Stimulated activated naive B cell treated with anti-CD40 and anti-IgM and Interleukin-4, amounts not matched to agents 10 μg/mL and 1 μg/mL and 100 μg/mL, for 72 hours (primary cell): Measurements from ENCODE around the gene ESYT2.

Source experiments
- ATAC-seq, 2 donors: fragments of 150-1000 bp; cut with Tn5 transposase; replicated peaks; 2 replicates each; pipeline ENCODE4 v1.10.0; 2021; ENCODE audit warnings: moderate library complexity in 1 of 2
- DNase-seq: peaks from one replicate; pipeline ENCODE4 v3.0.0; 2021
- H3K27ac Mint-ChIP-seq: one replicate; pipeline ENCODE4 v1.8.0; 2022; ENCODE audit warnings: mild to moderate bottlenecking, mixed read lengths
- H3K27me3 Mint-ChIP-seq, 2 donors: one replicate each; pipeline ENCODE4 v1.8.0; 2022; ENCODE audit warnings: mixed read lengths in 2 of 2
- H3K36me3 Mint-ChIP-seq, 2 donors: one replicate each; pipeline ENCODE4 v1.8.0; 2022; ENCODE audit warnings: mixed read lengths in 2 of 2, mild to moderate bottlenecking in 1 of 2
- H3K4me1 Mint-ChIP-seq, 2 donors: one replicate each; pipeline ENCODE4 v1.8.0; 2022; ENCODE audit warnings: mixed read lengths in 2 of 2, mild to moderate bottlenecking in 1 of 2
- H3K4me3 Mint-ChIP-seq, 2 donors: one replicate each; pipeline ENCODE4 v1.8.0; 2022; ENCODE audit warnings: mild to moderate bottlenecking in 2 of 2, mixed read lengths in 2 of 2, moderate library complexity in 1 of 2
- H3K9me3 Mint-ChIP-seq, 2 donors: one replicate each; pipeline ENCODE4 v1.8.0; 2022; ENCODE audit warnings: mixed read lengths in 2 of 2, mild to moderate bottlenecking in 1 of 2

Gene ESYT2

GRCh38 chr7:158861936-158862704 is 32.8 kb upstream of the ESYT2 start:
- no peak overlapping the region for H3K27ac Mint-ChIP-seq
- peaks cover 4 to 7% of the 10 kb centered on the region in 2 donors for H3K36me3 Mint-ChIP-seq
- no peaks in the 10 kb centered on the region for H3K9me3 Mint-ChIP-seq
- ATAC-seq, result no peak
- H3K4me3 Mint-ChIP-seq, result peak overlapping the region in 1 of 2 donors; percentile 33
- no peaks in the 10 kb centered on the region for H3K27me3 Mint-ChIP-seq
- peaks cover 25 to 44% of the 10 kb centered on the region in 2 donors for H3K4me1 Mint-ChIP-seq
- DNase-seq, result no peak

- Mint-ChIP-seq H3K27ac (no peak overlapping the region), H3K27me3 (no peaks in the 10 kb centered on the region), H3K4me3 (no peak overlapping the region), H3K36me3 (peaks cover 2 to 7% of the 10 kb centered on the region in 2 donors), H3K4me1 (peaks cover 23 to 44% of the 10 kb centered on the region in 2 donors), H3K9me3 (no peaks in the 10 kb centered on the region)
- DNase-seq (no peak), ATAC-seq (no peak)
Observed at GRCh38 chr7:158861004-158861787, 31.9 kb upstream of the ESYT2 start.

GRCh38 chr7:158860394-158860793 is 31.1 kb upstream of the ESYT2 start:
- H3K27me3 Mint-ChIP-seq, result no peaks in the 10 kb centered on the region
- ATAC-seq, result no peak
- H3K36me3 Mint-ChIP-seq, result peaks cover 2 to 7% of the 10 kb centered on the region in 2 donors
- H3K4me1 Mint-ChIP-seq, result peaks cover 22 to 45% of the 10 kb centered on the region in 2 donors
- no peaks in the 10 kb centered on the region for H3K9me3 Mint-ChIP-seq
- no peak overlapping the region for H3K4me3 Mint-ChIP-seq
- DNase-seq, result no peak
- H3K27ac Mint-ChIP-seq, result no peak overlapping the region

GRCh38 chr7:158858592-158859503 is 29.5 kb upstream of the ESYT2 start:
- peaks cover 10 to 29% of the 10 kb centered on the region in 2 donors for H3K4me1 Mint-ChIP-seq
- no peak for ATAC-seq
- H3K27ac Mint-ChIP-seq, result no peak overlapping the region
- no peak overlapping the region for H3K4me3 Mint-ChIP-seq
- H3K9me3 Mint-ChIP-seq, result no peaks in the 10 kb centered on the region
- no peak for DNase-seq
- peaks cover 2 to 7% of the 10 kb centered on the region in 2 donors for H3K36me3 Mint-ChIP-seq
- no peaks in the 10 kb centered on the region for H3K27me3 Mint-ChIP-seq

GRCh38 chr7:158856883-158857668 is 27.8 kb upstream of the ESYT2 start:
- peaks cover 2 to 7% of the 10 kb centered on the region in 2 donors for H3K36me3 Mint-ChIP-seq
- peak overlapping the region; percentile 65 for H3K27ac Mint-ChIP-seq
- ATAC-seq, result peak; percentile 30 to 31

GRCh38 chr7:158854681-158855081 is 25.4 kb upstream of the ESYT2 start:
- Mint-ChIP-seq H3K4me3 (peak overlapping the region; percentile 20 to 62), H3K27ac (no peak overlapping the region), H3K4me1 (peaks cover 6 to 20% of the 10 kb centered on the region in 2 donors), H3K9me3 (no peaks in the 10 kb centered on the region), H3K36me3 (peaks cover 2 to 7% of the 10 kb centered on the region in 2 donors), H3K27me3 (no peaks in the 10 kb centered on the region)
- ATAC-seq, result no peak
- DNase-seq, result no peak

More at GRCh38 chr7:158856883-158857668, 27.8 kb upstream of the ESYT2 start:
- Mint-ChIP-seq H3K4me1 (peaks cover 6 to 20% of the 10 kb centered on the region in 2 donors), H3K4me3 (peak overlapping the region; percentile 93), H3K27me3 (no peaks in the 10 kb centered on the region), H3K9me3 (no peaks in the 10 kb centered on the region)
- DNase-seq, result no peak

GRCh38 chr7:158850545-158851102 is 21.3 kb upstream of the ESYT2 start:
- no peaks in the 10 kb centered on the region for H3K9me3 Mint-ChIP-seq
- DNase-seq (no peak), ATAC-seq (no peak)
- no peak overlapping the region for H3K4me3 Mint-ChIP-seq
- no peaks in the 10 kb centered on the region for H3K36me3 Mint-ChIP-seq
- no peaks in the 10 kb centered on the region for H3K27me3 Mint-ChIP-seq
- no peak overlapping the region for H3K27ac Mint-ChIP-seq
- no peaks in the 10 kb centered on the region for H3K4me1 Mint-ChIP-seq

GRCh38 chr7:158849768-158850544 is 20.6 kb upstream of the ESYT2 start:
- no peaks in the 10 kb centered on the region for H3K27me3 Mint-ChIP-seq
- ATAC-seq (no peak), DNase-seq (no peak)
- H3K27ac Mint-ChIP-seq, result no peak overlapping the region
- no peaks in the 10 kb centered on the region for H3K4me1 Mint-ChIP-seq
- no peaks in the 10 kb centered on the region for H3K36me3 Mint-ChIP-seq
- H3K9me3 Mint-ChIP-seq, result no peaks in the 10 kb centered on the region
- H3K4me3 Mint-ChIP-seq, result no peak overlapping the region

GRCh38 chr7:158849442-158849767 is 20.1 kb upstream of the ESYT2 start:
- no peak overlapping the region for H3K27ac Mint-ChIP-seq
- DNase-seq (no peak), ATAC-seq (no peak)
- no peaks in the 10 kb centered on the region for H3K27me3 Mint-ChIP-seq
- no peak overlapping the region for H3K4me3 Mint-ChIP-seq
- no peaks in the 10 kb centered on the region for H3K36me3 Mint-ChIP-seq
- no peaks in the 10 kb centered on the region for H3K4me1 Mint-ChIP-seq
- H3K9me3 Mint-ChIP-seq, result no peaks in the 10 kb centered on the region

- H3K4me1 Mint-ChIP-seq, result no peaks in the 10 kb centered on the region
- peak; percentile 64 to 86 for ATAC-seq
- no peaks in the 10 kb centered on the region for H3K9me3 Mint-ChIP-seq
- H3K27me3 Mint-ChIP-seq, result no peaks in the 10 kb centered on the region
- peak overlapping the region; percentile 76 for H3K27ac Mint-ChIP-seq
- no peaks in the 10 kb centered on the region for H3K36me3 Mint-ChIP-seq
- no peak for DNase-seq
- no peak overlapping the region for H3K4me3 Mint-ChIP-seq
Observed at GRCh38 chr7:158847451-158847866, 18.1 kb upstream of the ESYT2 start.

GRCh38 chr7:158846304-158846703 is 17.0 kb upstream of the ESYT2 start:
- H3K9me3 Mint-ChIP-seq, result no peaks in the 10 kb centered on the region
- no peak for DNase-seq
- no peaks in the 10 kb centered on the region for H3K27me3 Mint-ChIP-seq
- no peaks in the 10 kb centered on the region for H3K36me3 Mint-ChIP-seq
- H3K4me3 Mint-ChIP-seq, result no peak overlapping the region
- no peaks in the 10 kb centered on the region for H3K4me1 Mint-ChIP-seq
- ATAC-seq, result no peak
- no peak overlapping the region for H3K27ac Mint-ChIP-seq

GRCh38 chr7:158843771-158844170 is 14.5 kb upstream of the ESYT2 start:
- Mint-ChIP-seq H3K36me3 (no peaks in the 10 kb centered on the region), H3K27me3 (no peaks in the 10 kb centered on the region), H3K27ac (peak overlapping the region; percentile 22), H3K4me1 (no peaks in the 10 kb centered on the region), H3K4me3 (no peak overlapping the region), H3K9me3 (no peaks in the 10 kb centered on the region)
- no peak for ATAC-seq
- DNase-seq, result no peak

- Mint-ChIP-seq H3K4me3 (no peak overlapping the region), H3K9me3 (no peaks in the 10 kb centered on the region), H3K36me3 (no peaks in the 10 kb centered on the region), H3K27ac (no peak overlapping the region), H3K4me1 (no peaks in the 10 kb centered on the region), H3K27me3 (no peaks in the 10 kb centered on the region)
- ATAC-seq, result no peak
- no peak for DNase-seq
Observed at GRCh38 chr7:158842486-158842885, 13.2 kb upstream of the ESYT2 start.
